ENCODE data around the gene MRPS6.

The MRPS6 gene

GRCh38 chr21:34080710-34081109 lies 7.3 kb downstream of the MRPS6 start:
- no peak overlapping the region for H3K27ac Mint-ChIP-seq
- no peak for DNase-seq (ENCODE audit: low spot score in 2 of 2)
- peaks cover 90% of the 10 kb centered on the region for H3K4me1 Mint-ChIP-seq
- peaks cover 52% of the 10 kb centered on the region for H3K36me3 Mint-ChIP-seq
- ATAC-seq = no peak
- H3K9me3 Mint-ChIP-seq = no peaks in the 10 kb centered on the region
- H3K4me3 Mint-ChIP-seq = no peak overlapping the region

- no peak for ATAC-seq
- Mint-ChIP-seq H3K4me3 (no peak overlapping the region), H3K36me3 (peaks cover 31% of the 10 kb centered on the region), H3K27ac (no peak overlapping the region), H3K9me3 (no peaks in the 10 kb centered on the region), H3K4me1 (peaks cover 69% of the 10 kb centered on the region)
- DNase-seq (ENCODE audit: low spot score in 2 of 2) = no peak
Observed at GRCh38 chr21:34082769-34083168, 9.4 kb downstream of the MRPS6 start.

GRCh38 chr21:34083357-34083756 lies 10.0 kb downstream of the MRPS6 start:
- H3K4me3 Mint-ChIP-seq = no peak overlapping the region
- H3K27ac Mint-ChIP-seq = no peak overlapping the region
- peaks cover 63% of the 10 kb centered on the region for H3K4me1 Mint-ChIP-seq
- peaks cover 27% of the 10 kb centered on the region for H3K36me3 Mint-ChIP-seq
- peak; percentile 29 for ATAC-seq
- H3K9me3 Mint-ChIP-seq = no peaks in the 10 kb centered on the region
- no peak for DNase-seq (ENCODE audit: low spot score in 2 of 2)

DNA sequence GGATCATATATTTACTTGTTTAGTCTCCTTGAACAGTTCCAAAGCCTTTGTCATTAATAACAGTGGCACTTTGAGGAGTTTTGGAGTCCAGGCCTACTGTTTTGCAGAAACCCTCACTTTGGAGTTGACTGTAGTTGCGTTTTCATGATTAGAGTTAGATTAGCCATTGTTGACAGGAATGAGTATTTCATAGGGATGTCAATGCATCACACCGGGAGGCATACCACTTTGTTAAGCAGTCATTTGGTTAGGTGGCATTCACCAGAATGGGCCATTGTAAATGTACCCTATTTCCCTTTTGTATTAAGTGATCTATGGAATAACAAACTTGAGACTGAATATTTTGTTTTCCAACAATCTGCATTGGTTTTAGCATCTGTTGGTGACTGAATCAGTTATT lies 11.8 kb downstream of the MRPS6 start:
- DNase-seq (ENCODE audit: low spot score in 2 of 2) (no peak), ATAC-seq (peak; percentile 66)
- H3K4me3 Mint-ChIP-seq = no peak overlapping the region
- peaks cover 12% of the 10 kb centered on the region for H3K36me3 Mint-ChIP-seq
- peaks cover 55% of the 10 kb centered on the region for H3K4me1 Mint-ChIP-seq
- H3K27ac Mint-ChIP-seq = peak overlapping the region; percentile 23
- no peaks in the 10 kb centered on the region for H3K9me3 Mint-ChIP-seq

DNA sequence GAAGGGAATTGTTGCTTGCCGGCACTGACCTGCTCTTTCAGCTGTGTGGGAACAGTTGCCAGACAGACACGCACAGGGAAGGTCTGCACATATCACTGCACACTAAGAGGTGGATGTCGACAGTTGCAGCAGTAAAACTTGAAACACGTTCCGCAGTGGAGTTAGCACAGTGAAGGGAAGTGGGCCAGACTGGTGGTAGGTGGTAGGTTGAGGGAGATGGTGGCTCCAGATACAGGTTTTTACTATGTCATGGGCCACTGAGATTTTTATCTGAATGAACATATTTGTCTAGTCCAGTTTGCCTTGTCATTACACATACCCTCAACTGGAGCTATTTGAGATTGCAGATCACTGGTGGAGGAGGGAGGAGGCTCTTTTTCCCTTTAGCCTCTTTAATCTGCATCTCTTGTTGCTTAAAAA lies 13.5 kb downstream of the MRPS6 start:
- DNase-seq (ENCODE audit: low spot score in 2 of 2) (no peak), ATAC-seq (peak; percentile 77)
- peaks cover 45% of the 10 kb centered on the region for H3K4me1 Mint-ChIP-seq
- H3K9me3 Mint-ChIP-seq = no peaks in the 10 kb centered on the region
- H3K27ac Mint-ChIP-seq = no peak overlapping the region
- H3K36me3 Mint-ChIP-seq = peaks cover 9% of the 10 kb centered on the region
- H3K4me3 Mint-ChIP-seq = no peak overlapping the region

GRCh38 chr21:34088752-34089151 lies 15.4 kb downstream of the MRPS6 start:
- DNase-seq (ENCODE audit: low spot score in 2 of 2) (no peak), ATAC-seq (no peak)
- no peak overlapping the region for H3K4me3 Mint-ChIP-seq
- peaks cover 26% of the 10 kb centered on the region for H3K4me1 Mint-ChIP-seq
- peaks cover 27% of the 10 kb centered on the region for H3K36me3 Mint-ChIP-seq
- no peak overlapping the region for H3K27ac Mint-ChIP-seq
- H3K9me3 Mint-ChIP-seq = no peaks in the 10 kb centered on the region

GRCh38 chr21:34091032-34091431 lies 17.7 kb downstream of the MRPS6 start:
- ATAC-seq = no peak
- Mint-ChIP-seq H3K27ac (no peak overlapping the region), H3K36me3 (peaks cover 50% of the 10 kb centered on the region), H3K4me3 (no peak overlapping the region), H3K4me1 (peaks cover 24% of the 10 kb centered on the region), H3K9me3 (no peaks in the 10 kb centered on the region)
- DNase-seq (ENCODE audit: low spot score in 2 of 2) = no peak

DNA sequence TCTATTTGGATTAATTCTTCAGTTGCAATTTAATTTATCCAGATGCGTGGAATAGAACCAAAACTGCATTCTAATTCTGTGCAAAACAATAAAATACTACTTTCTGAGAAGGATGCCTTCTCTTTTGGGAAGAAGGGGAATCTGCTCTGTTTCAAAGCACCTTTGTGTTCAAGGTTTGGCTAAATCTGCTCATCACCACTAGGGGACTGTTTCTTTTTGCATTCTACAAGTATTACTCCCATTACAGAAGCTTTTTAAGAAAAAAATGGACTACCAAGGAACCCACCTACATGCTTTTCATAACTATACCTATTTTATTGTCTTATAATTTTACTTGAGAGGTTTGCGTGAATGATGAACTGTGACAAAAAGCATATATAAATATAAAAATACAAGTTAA lies 18.2 kb downstream of the MRPS6 start:
- Mint-ChIP-seq H3K4me3 (no peak overlapping the region), H3K4me1 (peaks cover 27% of the 10 kb centered on the region), H3K36me3 (peaks cover 56% of the 10 kb centered on the region), H3K9me3 (no peaks in the 10 kb centered on the region), H3K27ac (no peak overlapping the region)
- DNase-seq (ENCODE audit: low spot score in 2 of 2) (no peak), ATAC-seq (no peak)

DNA sequence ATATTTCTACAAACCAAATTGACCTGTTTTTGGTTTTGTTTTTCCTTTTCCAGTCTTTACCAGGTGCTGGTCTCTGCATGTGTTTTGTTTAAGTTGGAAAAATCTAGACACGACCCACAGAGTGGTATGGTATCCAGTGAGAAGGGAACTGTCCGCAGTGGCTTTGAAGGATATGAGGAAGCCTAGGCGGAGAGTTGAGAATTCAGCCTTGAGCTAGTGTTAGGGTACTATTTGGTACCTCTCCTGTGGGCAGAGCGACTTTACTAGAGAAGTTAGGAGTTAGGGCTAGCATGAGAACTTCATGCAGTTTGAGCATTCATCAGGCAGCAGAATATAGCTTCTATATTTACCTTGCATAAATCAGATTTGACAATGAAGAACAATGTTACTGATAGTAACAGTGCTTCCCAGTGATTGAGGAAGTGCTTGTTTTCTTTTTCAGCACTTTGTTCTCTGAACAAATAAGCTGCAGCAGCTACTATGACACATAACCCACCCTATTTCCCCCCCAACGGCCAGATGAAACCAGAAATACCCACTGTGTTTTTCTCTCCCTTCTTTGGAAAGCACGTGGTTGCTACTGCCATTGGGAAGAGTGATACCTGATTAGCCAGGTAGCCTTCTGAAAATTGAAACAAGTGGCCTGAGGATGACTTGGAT lies 19.0 kb downstream of the MRPS6 start:
- peaks cover 33% of the 10 kb centered on the region for H3K4me1 Mint-ChIP-seq
- no peak overlapping the region for H3K4me3 Mint-ChIP-seq
- H3K9me3 Mint-ChIP-seq = no peaks in the 10 kb centered on the region
- ATAC-seq (no peak), DNase-seq (ENCODE audit: low spot score in 2 of 2) (no peak)
- no peak overlapping the region for H3K27ac Mint-ChIP-seq
- peaks cover 64% of the 10 kb centered on the region for H3K36me3 Mint-ChIP-seq

DNA sequence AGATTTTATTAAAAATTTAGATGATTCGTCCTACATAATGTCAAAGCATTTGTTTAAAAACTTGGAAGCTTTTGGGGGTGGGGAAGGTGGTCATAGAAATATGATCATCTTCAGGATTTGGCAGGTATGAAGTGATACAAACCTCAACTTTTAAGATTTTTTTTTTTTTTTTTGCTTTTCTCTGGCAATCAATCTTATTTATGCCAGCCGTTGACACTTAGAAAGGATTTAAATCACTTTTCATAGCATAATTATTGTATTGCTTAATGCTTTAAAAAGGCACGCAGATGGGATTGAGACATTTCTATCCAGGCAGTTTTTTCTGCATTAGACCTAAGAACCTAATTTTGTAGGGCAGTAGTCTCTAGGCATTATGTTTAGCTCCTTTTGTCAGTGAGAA lies 19.7 kb downstream of the MRPS6 start:
- peaks cover 33% of the 10 kb centered on the region for H3K4me1 Mint-ChIP-seq
- no peaks in the 10 kb centered on the region for H3K9me3 Mint-ChIP-seq
- ATAC-seq (no peak), DNase-seq (ENCODE audit: low spot score in 2 of 2) (no peak)
- H3K4me3 Mint-ChIP-seq = no peak overlapping the region
- H3K36me3 Mint-ChIP-seq = peaks cover 71% of the 10 kb centered on the region
- no peak overlapping the region for H3K27ac Mint-ChIP-seq

GRCh38 chr21:34094949-34095348 lies 21.6 kb downstream of the MRPS6 start:
- DNase-seq (ENCODE audit: low spot score in 2 of 2) (no peak), ATAC-seq (no peak)
- Mint-ChIP-seq H3K36me3 (peaks cover 87% of the 10 kb centered on the region), H3K9me3 (no peaks in the 10 kb centered on the region), H3K27ac (no peak overlapping the region), H3K4me3 (no peak overlapping the region), H3K4me1 (peaks cover 30% of the 10 kb centered on the region)

GRCh38 chr21:34097442-34097841 lies 24.1 kb downstream of the MRPS6 start:
- Mint-ChIP-seq H3K9me3 (no peaks in the 10 kb centered on the region), H3K36me3 (peaks cover 97% of the 10 kb centered on the region), H3K27ac (no peak overlapping the region), H3K4me1 (peaks cover 38% of the 10 kb centered on the region), H3K4me3 (no peak overlapping the region)
- ATAC-seq (no peak), DNase-seq (ENCODE audit: low spot score in 2 of 2) (no peak)

- H3K27ac Mint-ChIP-seq = peak overlapping the region; percentile 56
Observed at GRCh38 chr21:34100337-34100736, 27.0 kb downstream of the MRPS6 start.

GRCh38 chr21:34100790-34101189 lies 27.4 kb downstream of the MRPS6 start:
- Mint-ChIP-seq H3K9me3 (no peaks in the 10 kb centered on the region), H3K4me3 (no peak overlapping the region), H3K36me3 (peaks cover 82% of the 10 kb centered on the region), H3K27ac (peak overlapping the region; percentile 56), H3K4me1 (peaks cover 60% of the 10 kb centered on the region)
- no peak for DNase-seq (ENCODE audit: low spot score in 2 of 2)
- ATAC-seq = no peak

More at GRCh38 chr21:34100337-34100736, 27.0 kb downstream of the MRPS6 start:
- Mint-ChIP-seq H3K9me3 (no peaks in the 10 kb centered on the region), H3K4me3 (no peak overlapping the region), H3K36me3 (peaks cover 84% of the 10 kb centered on the region), H3K4me1 (peaks cover 61% of the 10 kb centered on the region)
- DNase-seq (ENCODE audit: low spot score in 2 of 2) (no peak), ATAC-seq (no peak)

DNA sequence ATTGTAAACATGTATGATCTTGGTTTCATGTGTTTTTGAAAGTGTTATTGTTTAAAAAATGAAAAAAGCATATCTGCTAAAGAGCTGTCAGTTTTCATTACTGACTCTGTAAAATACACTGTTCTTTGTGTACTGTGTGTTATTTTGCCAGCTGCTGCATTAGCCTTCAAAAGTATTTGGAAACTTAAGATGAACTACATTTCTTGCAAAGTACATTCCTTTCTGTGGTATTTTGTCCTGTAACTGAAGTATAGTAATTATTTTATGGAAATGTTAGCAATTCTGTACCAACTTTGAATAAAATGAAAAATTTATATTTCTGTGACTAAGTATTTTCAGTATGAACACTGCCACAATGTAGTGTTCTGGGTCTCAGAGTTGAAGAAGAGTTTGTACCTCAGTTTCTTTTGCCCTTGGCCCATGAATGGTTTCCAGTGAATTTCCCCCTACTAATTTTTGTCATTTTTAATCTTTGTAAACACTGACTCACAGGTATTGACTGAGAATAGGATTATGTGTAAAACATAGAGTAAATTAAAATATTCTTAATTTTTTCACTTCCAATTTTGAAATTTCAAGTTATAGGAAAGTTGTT lies 32.7 kb downstream of the MRPS6 start:
- Mint-ChIP-seq H3K4me1 (peaks cover 61% of the 10 kb centered on the region), H3K4me3 (no peak overlapping the region), H3K9me3 (no peaks in the 10 kb centered on the region), H3K36me3 (peaks cover 55% of the 10 kb centered on the region), H3K27ac (no peak overlapping the region)
- DNase-seq (ENCODE audit: low spot score in 2 of 2) = no peak
- peak; percentile 66 for ATAC-seq

DNA sequence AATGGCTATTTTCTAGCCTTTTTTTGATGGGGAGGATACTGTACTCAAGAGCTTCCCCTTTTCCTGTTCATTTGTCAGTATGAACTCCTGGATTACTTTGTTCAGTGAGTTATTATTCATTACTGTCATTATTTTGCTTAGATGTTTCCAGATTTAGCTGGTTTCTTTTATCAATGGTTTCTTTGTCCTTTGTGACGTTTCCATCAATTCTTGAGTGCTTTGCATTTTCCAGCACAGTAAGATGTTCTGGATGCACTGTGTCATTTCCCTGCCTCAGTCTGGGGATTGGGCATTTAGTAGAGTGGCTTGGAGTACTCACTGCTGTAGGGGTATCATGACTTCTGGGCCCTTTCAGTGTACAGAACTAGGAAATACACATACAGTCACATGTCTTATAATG lies 34.2 kb downstream of the MRPS6 start:
- H3K9me3 Mint-ChIP-seq = no peaks in the 10 kb centered on the region
- DNase-seq (ENCODE audit: low spot score in 2 of 2) (no peak), ATAC-seq (no peak)
- H3K36me3 Mint-ChIP-seq = peaks cover 47% of the 10 kb centered on the region
- no peak overlapping the region for H3K27ac Mint-ChIP-seq
- H3K4me1 Mint-ChIP-seq = peaks cover 71% of the 10 kb centered on the region
- H3K4me3 Mint-ChIP-seq = no peak overlapping the region
